Activated CD4-positive, alpha-beta memory T cell treated with anti-CD3 and anti-CD28 coated beads, Interleukin-2, amount 10 ng/mL, durations not matched to agents 7 days and 5 days (primary cell): Measurements from ENCODE around the gene NOX3. TPM values are rescaled to one million over a fixed set of nuclear protein-coding genes. Genes with fewer than 3 reads are reported as not detected.

ENCODE experiments used
- CTCF ChIA-PET: fragments of 350-600 bp; sonication (Branson Sonifier 250); formaldehyde crosslinking; loops from one replicate; lab custom pipeline; 2021; ENCODE audit warnings: antibody characterized with exemption, inconsistent platforms; lab: Charles Lee
- POLR2A ChIA-PET: fragments of 350-600 bp; sonication (Branson Sonifier 250); formaldehyde crosslinking; loops from one replicate; lab custom pipeline; 2021; ENCODE audit warnings: antibody characterized with exemption; lab: Charles Lee
- DNase-seq: peaks from one replicate; pipeline ENCODE4 v3.0.0-alpha.2; 2020
- H3K27ac Mint-ChIP-seq: one replicate; pipeline ENCODE4 v1.8.0; 2021; ENCODE audit warnings: mild to moderate bottlenecking, mixed read lengths
- H3K27me3 Mint-ChIP-seq: one replicate; pipeline ENCODE4 v1.8.0; 2021; ENCODE audit warnings: mixed read lengths
- H3K36me3 Mint-ChIP-seq: one replicate; pipeline ENCODE4 v1.8.0; 2021; ENCODE audit warnings: low read depth, mixed read lengths
- H3K4me1 Mint-ChIP-seq: one replicate; pipeline ENCODE4 v1.8.0; 2021; ENCODE audit warnings: mixed read lengths
- H3K4me3 Mint-ChIP-seq: one replicate; pipeline ENCODE4 v1.8.0; 2021; ENCODE audit warnings: mild to moderate bottlenecking, mixed read lengths
- H3K9me3 Mint-ChIP-seq: one replicate; pipeline ENCODE4 v1.8.0; 2021; ENCODE audit warnings: mixed read lengths
- total RNA-seq, 2 experiments: library from RNA; stranded (reverse); gene quantifications; one replicate each; pipeline ENCODE4 v1.2.3, GENCODE V29; 2021

NOX3 gene
- total RNA-seq, 2 experiments from 2014 or later = not detected

- no peaks in the 10 kb centered on the region for H3K36me3 Mint-ChIP-seq
- no peaks in the 10 kb centered on the region for H3K27me3 Mint-ChIP-seq
- ChIA-PET CTCF (no interaction called here), POLR2A (no interaction called here)
- no peak overlapping the region for H3K27ac Mint-ChIP-seq
- no peaks in the 10 kb centered on the region for H3K9me3 Mint-ChIP-seq
- H3K4me3 Mint-ChIP-seq = no peak overlapping the region
- DNase-seq = no peak
- no peaks in the 10 kb centered on the region for H3K4me1 Mint-ChIP-seq
These were observed 55.6 kb downstream of the NOX3 start for GRCh38 chr6:155399745-155400653.

GRCh38 chr6:155399062-155399744 lies 56.4 kb downstream of the NOX3 start:
- H3K36me3 Mint-ChIP-seq = no peaks in the 10 kb centered on the region
- no peak overlapping the region for H3K4me3 Mint-ChIP-seq
- POLR2A ChIA-PET = no interaction called here
- no peak overlapping the region for H3K27ac Mint-ChIP-seq
- H3K27me3 Mint-ChIP-seq = no peaks in the 10 kb centered on the region
- no peaks in the 10 kb centered on the region for H3K4me1 Mint-ChIP-seq
- CTCF ChIA-PET = interaction anchor here (1.2 kb wide), 1 partner anchor 11 kb away, joined by 3 read pairs; no protein-coding TSS in a partner anchor
- H3K9me3 Mint-ChIP-seq = no peaks in the 10 kb centered on the region
- DNase-seq = no peak

- Mint-ChIP-seq H3K4me3 (no peak overlapping the region), H3K9me3 (no peaks in the 10 kb centered on the region), H3K36me3 (no peaks in the 10 kb centered on the region), H3K27ac (no peak overlapping the region), H3K4me1 (no peaks in the 10 kb centered on the region), H3K27me3 (no peaks in the 10 kb centered on the region)
- ChIA-PET POLR2A (no interaction called here), CTCF (interaction anchor here (1.1 to 1.2 kb wide), 2 partner anchors 10 to 71 kb away, joined by 3 read pairs; no protein-coding TSS in a partner anchor)
- DNase-seq = no peak
These were observed 57.0 kb downstream of the NOX3 start for GRCh38 chr6:155398701-155399061.

- H3K4me3 Mint-ChIP-seq = no peak overlapping the region
- H3K9me3 Mint-ChIP-seq = no peaks in the 10 kb centered on the region
- no peak overlapping the region for H3K27ac Mint-ChIP-seq
- ChIA-PET POLR2A (no interaction called here), CTCF (interaction anchor here (1.1 to 1.2 kb wide), 2 partner anchors 10 to 71 kb away, joined by 3 read pairs; no protein-coding TSS in a partner anchor)
- no peaks in the 10 kb centered on the region for H3K36me3 Mint-ChIP-seq
- no peak for DNase-seq
- H3K4me1 Mint-ChIP-seq = no peaks in the 10 kb centered on the region
- no peaks in the 10 kb centered on the region for H3K27me3 Mint-ChIP-seq
These were observed 57.4 kb downstream of the NOX3 start for GRCh38 chr6:155398221-155398620.

GRCh38 chr6:155397172-155397705 lies 58.4 kb downstream of the NOX3 start:
- DNase-seq = no peak
- Mint-ChIP-seq H3K9me3 (no peaks in the 10 kb centered on the region), H3K4me1 (no peaks in the 10 kb centered on the region), H3K36me3 (no peaks in the 10 kb centered on the region), H3K27me3 (no peaks in the 10 kb centered on the region), H3K4me3 (no peak overlapping the region), H3K27ac (no peak overlapping the region)
- POLR2A ChIA-PET = no interaction called here
- CTCF ChIA-PET = interaction anchor here (1.1 kb wide), 1 partner anchor 70 kb away, joined by 3 read pairs; no protein-coding TSS in a partner anchor

GRCh38 chr6:155396605-155397004 lies 59.0 kb downstream of the NOX3 start:
- Mint-ChIP-seq H3K27me3 (no peaks in the 10 kb centered on the region), H3K9me3 (no peaks in the 10 kb centered on the region), H3K4me3 (no peak overlapping the region), H3K4me1 (no peaks in the 10 kb centered on the region), H3K27ac (no peak overlapping the region), H3K36me3 (no peaks in the 10 kb centered on the region)
- no peak for DNase-seq
- CTCF ChIA-PET = no interaction called here
- POLR2A ChIA-PET = no interaction called here

- H3K4me1 Mint-ChIP-seq = no peaks in the 10 kb centered on the region
These were observed 60.3 kb downstream of the NOX3 start for GRCh38 chr6:155395339-155395738.

GRCh38 chr6:155389130-155389529 lies 66.5 kb downstream of the NOX3 start:
- no peaks in the 10 kb centered on the region for H3K36me3 Mint-ChIP-seq
- DNase-seq = no peak
- no peak overlapping the region for H3K4me3 Mint-ChIP-seq
- CTCF ChIA-PET = no interaction called here
- no peaks in the 10 kb centered on the region for H3K9me3 Mint-ChIP-seq
- H3K27ac Mint-ChIP-seq = no peak overlapping the region
- H3K27me3 Mint-ChIP-seq = no peaks in the 10 kb centered on the region
- peaks cover 2% of the 10 kb centered on the region for H3K4me1 Mint-ChIP-seq
- POLR2A ChIA-PET = no interaction called here

More at GRCh38 chr6:155395339-155395738, 60.3 kb downstream of the NOX3 start:
- no peak overlapping the region for H3K27ac Mint-ChIP-seq
- no peak overlapping the region for H3K4me3 Mint-ChIP-seq
- no peaks in the 10 kb centered on the region for H3K9me3 Mint-ChIP-seq
- H3K36me3 Mint-ChIP-seq = no peaks in the 10 kb centered on the region
- ChIA-PET POLR2A (no interaction called here), CTCF (no interaction called here)
- no peak for DNase-seq
- no peaks in the 10 kb centered on the region for H3K27me3 Mint-ChIP-seq

- no peak overlapping the region for H3K27ac Mint-ChIP-seq
- no peaks in the 10 kb centered on the region for H3K27me3 Mint-ChIP-seq
- H3K4me1 Mint-ChIP-seq = peaks cover 2% of the 10 kb centered on the region
- H3K4me3 Mint-ChIP-seq = no peak overlapping the region
- CTCF ChIA-PET = interaction anchor here (0.6 kb wide), 1 partner anchor 10 kb away, joined by 3 read pairs; no protein-coding TSS in a partner anchor
- H3K9me3 Mint-ChIP-seq = no peaks in the 10 kb centered on the region
- DNase-seq = no peak
- no peaks in the 10 kb centered on the region for H3K36me3 Mint-ChIP-seq
- POLR2A ChIA-PET = no interaction called here
These were observed 67.0 kb downstream of the NOX3 start for GRCh38 chr6:155388591-155388990.

GRCh38 chr6:155387481-155387880 lies 68.2 kb downstream of the NOX3 start:
- Mint-ChIP-seq H3K9me3 (no peaks in the 10 kb centered on the region), H3K36me3 (no peaks in the 10 kb centered on the region), H3K27ac (no peak overlapping the region), H3K27me3 (no peaks in the 10 kb centered on the region), H3K4me3 (no peak overlapping the region), H3K4me1 (peaks cover 2% of the 10 kb centered on the region)
- ChIA-PET CTCF (no interaction called here), POLR2A (no interaction called here)
- DNase-seq = no peak

GRCh38 chr6:155384321-155384952 lies 71.2 kb downstream of the NOX3 start:
- no peaks in the 10 kb centered on the region for H3K9me3 Mint-ChIP-seq
- H3K4me3 Mint-ChIP-seq = no peak overlapping the region
- CTCF ChIA-PET = no interaction called here
- DNase-seq = no peak
- no peaks in the 10 kb centered on the region for H3K36me3 Mint-ChIP-seq
- H3K4me1 Mint-ChIP-seq = peaks cover 2% of the 10 kb centered on the region
- no peak overlapping the region for H3K27ac Mint-ChIP-seq
- POLR2A ChIA-PET = no interaction called here
- no peaks in the 10 kb centered on the region for H3K27me3 Mint-ChIP-seq

- no peak for DNase-seq
- Mint-ChIP-seq H3K4me3 (no peak overlapping the region), H3K9me3 (no peaks in the 10 kb centered on the region), H3K36me3 (no peaks in the 10 kb centered on the region), H3K27me3 (no peaks in the 10 kb centered on the region), H3K27ac (no peak overlapping the region), H3K4me1 (peaks cover 2% of the 10 kb centered on the region)
- ChIA-PET POLR2A (no interaction called here), CTCF (no interaction called here)
These were observed 71.7 kb downstream of the NOX3 start for GRCh38 chr6:155383913-155384312.

- Mint-ChIP-seq H3K9me3 (no peaks in the 10 kb centered on the region), H3K27me3 (no peaks in the 10 kb centered on the region), H3K4me1 (peaks cover under 1% of the 10 kb centered on the region), H3K36me3 (no peaks in the 10 kb centered on the region), H3K4me3 (no peak overlapping the region), H3K27ac (no peak overlapping the region)
- DNase-seq = no peak
- ChIA-PET CTCF (interaction anchor here (1.5 kb wide), 1 partner anchor 55 kb away, joined by 3 read pairs; no protein-coding TSS in a partner anchor), POLR2A (no interaction called here)
These were observed 73.3 kb downstream of the NOX3 start for GRCh38 chr6:155382338-155382685.
